ENCODE data around the gene MYF6. TPM values are rescaled to one million over a fixed set of nuclear protein-coding genes. Genes with fewer than 3 reads are reported as not detected.

The MYF6 gene
- total and polyA plus RNA-seq, 9 of the 15 experiments (the other 6 are each of a cell fraction or from before 2014, with no cell fraction given) = not detected

- Histone ChIP-seq H3K36me3 (ENCODE audit: control insufficient read depth, insufficient read depth, low read length) (no peaks in the 10 kb centered on the region), H3K4me2 (ENCODE audit: insufficient read depth, low read length) (no peak overlapping the region), H3K9me3 (replicated peaks; ENCODE audit: control insufficient read depth, insufficient read depth, low read depth, low read length) (no peaks in the 10 kb centered on the region), H3K4me3 (no peak overlapping the region), H4K20me1 (replicated peaks; ENCODE audit: control insufficient read depth, insufficient read depth, low read length) (no peaks in the 10 kb centered on the region), H3K79me2 (ENCODE audit: control insufficient read depth, insufficient read depth, low read length) (no peaks in the 10 kb centered on the region), H3K4me1 (replicated peaks in 1 of 2; ENCODE audit: control insufficient read depth in 2 of 2, insufficient read depth in 2 of 2, low read length in 2 of 2) (no peaks in the 10 kb centered on the region), H3K9ac (ENCODE audit: insufficient read depth in 1 of 2, low read depth in 2 of 2, low read length in 2 of 2) (no peak overlapping the region), H2AFZ (ENCODE audit: low read depth, low read length) (no peak overlapping the region), H3K27ac (ENCODE audit: extremely low read depth, low read depth, low read length) (no peak overlapping the region), H3K27me3 (ENCODE audit: control insufficient read depth in 2 of 2, insufficient read depth in 2 of 2, low read length in 2 of 2) (no peaks in the 10 kb centered on the region), H3K9me1 (ENCODE audit: control insufficient read depth, insufficient read depth, low read length) (no peaks in the 10 kb centered on the region)
- FAIRE-seq = no peak
- WGBS (ENCODE audit: insufficient coverage, low coverage, missing lambda C conversion rate) = 0% methylated on average over 1 of the region's 1 CpG
- intact Hi-C loops (cut with micrococcal nuclease) = no loop called here
- TF ChIP-seq ZBTB26 (CRISPR knock-in tag; IDR thresholded peaks at IDR 0.05) = no peak
- BruUV-seq (replicated peaks) = no TSS peak
- CTCF ChIA-PET (ENCODE audit: low intra/inter-chr PET ratio) = no interaction called here
- no peak for DNase-seq (ENCODE audit: extremely low read depth in 1 of 4, low spot score in 3 of 4)
- in situ Hi-C loops (cut with MboI) = no loop called here
- POLR2A ChIA-PET = no interaction called here
- no peak for ATAC-seq
Measured at GRCh38 chr12:80720516-80720915, 13.1 kb downstream of the MYF6 start.

- Histone ChIP-seq H3K36me3 (ENCODE audit: control insufficient read depth, insufficient read depth, low read length) (no peaks in the 10 kb centered on the region), H2AFZ (ENCODE audit: low read depth, low read length) (no peak overlapping the region), H3K9ac (ENCODE audit: insufficient read depth in 1 of 2, low read depth in 2 of 2, low read length in 2 of 2) (no peak overlapping the region), H4K20me1 (replicated peaks; ENCODE audit: control insufficient read depth, insufficient read depth, low read length) (no peaks in the 10 kb centered on the region), H3K79me2 (ENCODE audit: control insufficient read depth, insufficient read depth, low read length) (no peaks in the 10 kb centered on the region), H3K27ac (ENCODE audit: extremely low read depth, low read depth, low read length) (no peak overlapping the region), H3K9me1 (ENCODE audit: control insufficient read depth, insufficient read depth, low read length) (no peaks in the 10 kb centered on the region), H3K4me3 (no peak overlapping the region), H3K4me2 (ENCODE audit: insufficient read depth, low read length) (no peak overlapping the region), H3K27me3 (ENCODE audit: control insufficient read depth in 2 of 2, insufficient read depth in 2 of 2, low read length in 2 of 2) (no peaks in the 10 kb centered on the region), H3K9me3 (replicated peaks; ENCODE audit: control insufficient read depth, insufficient read depth, low read depth, low read length) (no peaks in the 10 kb centered on the region), H3K4me1 (replicated peaks in 1 of 2; ENCODE audit: control insufficient read depth in 2 of 2, insufficient read depth in 2 of 2, low read length in 2 of 2) (no peaks in the 10 kb centered on the region)
- ChIA-PET POLR2A (no interaction called here), CTCF (ENCODE audit: low intra/inter-chr PET ratio) (no interaction called here)
- ATAC-seq = no peak
- no peak for FAIRE-seq
- no TSS peak for BruUV-seq (replicated peaks)
- intact Hi-C loops (cut with micrococcal nuclease) (no loop called here), in situ Hi-C loops (cut with MboI) (no loop called here)
- 2% methylated on average over 3 of the region's 3 CpGs for WGBS (ENCODE audit: insufficient coverage, low coverage, missing lambda C conversion rate)
- DNase-seq (ENCODE audit: extremely low read depth in 1 of 4, low spot score in 3 of 4) = no peak
- TF ChIP-seq PHF8 (IDR thresholded peaks at IDR 0.05; ENCODE audit: borderline replicate concordance, low read length) = no peak
- TF ChIP-seq ZNF140 (CRISPR knock-in tag; IDR thresholded peaks at IDR 0.05) = no peak
- no peak for TF ChIP-seq FIP1L1 (IDR thresholded peaks at IDR 0.05; ENCODE audit: low read depth, low read length, poor library complexity, severe bottlenecking)
- no peak for TF ChIP-seq NR0B1 (IDR thresholded peaks at IDR 0.05; ENCODE audit: partially characterized antibody)
- TF ChIP-seq SAFB (IDR thresholded peaks at IDR 0.05; ENCODE audit: borderline replicate concordance, low read depth, low read length) = no peak
- TF ChIP-seq TGIF2 (CRISPR knock-in tag; IDR thresholded peaks at IDR 0.05) = no peak
- no peak for TF ChIP-seq RB1 (IDR thresholded peaks at IDR 0.05; ENCODE audit: low read depth)
- no peak for TF ChIP-seq BDP1 (IDR thresholded peaks at IDR 0.05; ENCODE audit: insufficient read depth, insufficient read length)
- no peak for TF ChIP-seq SRSF9 (IDR thresholded peaks at IDR 0.05; ENCODE audit: borderline replicate concordance, low read depth, low read length)
Measured at GRCh38 chr12:80721326-80721725, 13.9 kb downstream of the MYF6 start.
